Ascending aorta (tissue), 2 donors: Measurements from ENCODE around the gene CLEC4D. TPM values are rescaled to one million over a fixed set of nuclear protein-coding genes. Genes with fewer than 3 reads are reported as not detected.

ENCODE experiments used
- DNase-seq, 2 donors: peaks; one replicate each; pipeline ENCODE4 v3.0.0-alpha.2; 2019; ENCODE audit warnings: low spot score in 2 of 2
- H3K27ac ChIP-seq, 2 donors: fragments of 200-600 bp; sonication (generic); one replicate each; pipeline ENCODE4 v1.5.1; 2016 to 2017; ENCODE audit warnings: mild to moderate bottlenecking in 1 of 2
- H3K27me3 ChIP-seq: fragments of 200-600 bp; sonication (generic); one replicate; pipeline ENCODE4 v1.5.1; 2017
- H3K36me3 ChIP-seq, 2 donors: fragments of 200-600 bp; sonication (generic); one replicate each; pipeline ENCODE4 v1.5.1; 2016
- H3K4me1 ChIP-seq, 2 donors: fragments of 200-600 bp; sonication (generic); one replicate each; pipeline ENCODE4 v1.5.1; 2016 to 2017; ENCODE audit warnings: mild to moderate bottlenecking in 1 of 2
- H3K4me3 ChIP-seq, 2 donors: fragments of 200-600 bp; sonication (generic); one replicate each; pipeline ENCODE4 v1.5.1; 2016 to 2017; ENCODE audit warnings: mild to moderate bottlenecking in 1 of 2
- H3K9me3 ChIP-seq, 2 donors: fragments of 200-600 bp; sonication (generic); one replicate each; pipeline ENCODE4 v1.5.1; 2016
- intact Hi-C: fragments of 100-400 bp; cut with DNase I; formaldehyde crosslinking; loops from one replicate; pipeline ENCODE4 v1.15.1; 2023
- total RNA-seq: library from RNA; depleted of rRNA; stranded (reverse); fragments of >200 nt; gene quantifications from one replicate; pipeline ENCODE4 v1.1.0, GENCODE V29; 2016
- TF ChIP-seq, protein P1 (sequence below), 3 experiments: fragments of 200-600 bp in 2 of 3; fragments of 450-650 bp in 1 of 3; sonication (generic) in 2 of 3; IDR thresholded peaks; one replicate each; pipeline ENCODE4 v1.5.1; 2016 to 2019; ENCODE audit warnings: antibody characterized with exemption in 3 of 3, mild to moderate bottlenecking in 1 of 3, moderate library complexity in 1 of 3

Gene CLEC4D
- total RNA-seq, 1 donor from 2014 or later: not detected

DNA sequence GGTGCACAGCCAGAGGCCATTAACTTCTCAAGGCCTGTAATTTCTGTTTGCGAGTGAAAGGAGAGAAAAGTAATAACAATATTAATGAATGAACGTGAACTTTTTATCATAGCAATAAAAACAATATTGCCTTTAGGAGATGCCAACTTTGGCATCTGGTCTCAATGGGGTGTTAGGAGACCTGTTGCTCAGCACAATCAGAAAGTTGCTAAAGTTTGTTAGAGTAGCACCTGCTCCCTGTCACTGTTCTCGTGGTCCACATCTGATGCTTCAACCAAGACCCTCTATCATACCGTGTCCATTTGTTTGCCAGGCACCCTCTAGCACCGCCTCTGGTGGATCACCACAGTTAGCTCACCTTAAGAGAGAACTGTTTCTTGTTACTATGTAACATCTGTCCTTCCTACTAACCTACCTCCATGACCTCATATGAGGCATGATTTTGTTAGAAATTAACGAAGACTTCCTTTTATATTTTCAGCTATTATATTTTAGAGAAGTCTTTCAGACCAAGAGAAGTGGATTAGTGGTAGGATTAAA, 39.9 kb downstream of the CLEC4D start:
- TF ChIP-seq, protein P1, sequence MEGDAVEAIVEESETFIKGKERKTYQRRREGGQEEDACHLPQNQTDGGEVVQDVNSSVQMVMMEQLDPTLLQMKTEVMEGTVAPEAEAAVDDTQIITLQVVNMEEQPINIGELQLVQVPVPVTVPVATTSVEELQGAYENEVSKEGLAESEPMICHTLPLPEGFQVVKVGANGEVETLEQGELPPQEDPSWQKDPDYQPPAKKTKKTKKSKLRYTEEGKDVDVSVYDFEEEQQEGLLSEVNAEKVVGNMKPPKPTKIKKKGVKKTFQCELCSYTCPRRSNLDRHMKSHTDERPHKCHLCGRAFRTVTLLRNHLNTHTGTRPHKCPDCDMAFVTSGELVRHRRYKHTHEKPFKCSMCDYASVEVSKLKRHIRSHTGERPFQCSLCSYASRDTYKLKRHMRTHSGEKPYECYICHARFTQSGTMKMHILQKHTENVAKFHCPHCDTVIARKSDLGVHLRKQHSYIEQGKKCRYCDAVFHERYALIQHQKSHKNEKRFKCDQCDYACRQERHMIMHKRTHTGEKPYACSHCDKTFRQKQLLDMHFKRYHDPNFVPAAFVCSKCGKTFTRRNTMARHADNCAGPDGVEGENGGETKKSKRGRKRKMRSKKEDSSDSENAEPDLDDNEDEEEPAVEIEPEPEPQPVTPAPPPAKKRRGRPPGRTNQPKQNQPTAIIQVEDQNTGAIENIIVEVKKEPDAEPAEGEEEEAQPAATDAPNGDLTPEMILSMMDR (IDR thresholded peaks at IDR 0.05): no peak
- no peaks in the 10 kb centered on the region for H3K36me3 ChIP-seq
- no peaks in the 10 kb centered on the region for H3K4me1 ChIP-seq
- H3K27me3 ChIP-seq: no peaks in the 10 kb centered on the region
- no peak for DNase-seq
- intact Hi-C loops: no loop called here
- no peak overlapping the region for H3K4me3 ChIP-seq
- no peak overlapping the region for H3K27ac ChIP-seq
- H3K9me3 ChIP-seq: no peaks in the 10 kb centered on the region

- TF ChIP-seq, protein P1 (IDR thresholded peaks at IDR 0.05): no peak
- Histone ChIP-seq H3K4me1 (no peaks in the 10 kb centered on the region), H3K27ac (no peak overlapping the region), H3K36me3 (no peaks in the 10 kb centered on the region), H3K4me3 (no peak overlapping the region), H3K9me3 (no peaks in the 10 kb centered on the region), H3K27me3 (no peaks in the 10 kb centered on the region)
- no peak for DNase-seq
- intact Hi-C loops: no loop called here
Measured at GRCh38 chr12:8554451-8555195, 41.3 kb downstream of the CLEC4D start.

DNA sequence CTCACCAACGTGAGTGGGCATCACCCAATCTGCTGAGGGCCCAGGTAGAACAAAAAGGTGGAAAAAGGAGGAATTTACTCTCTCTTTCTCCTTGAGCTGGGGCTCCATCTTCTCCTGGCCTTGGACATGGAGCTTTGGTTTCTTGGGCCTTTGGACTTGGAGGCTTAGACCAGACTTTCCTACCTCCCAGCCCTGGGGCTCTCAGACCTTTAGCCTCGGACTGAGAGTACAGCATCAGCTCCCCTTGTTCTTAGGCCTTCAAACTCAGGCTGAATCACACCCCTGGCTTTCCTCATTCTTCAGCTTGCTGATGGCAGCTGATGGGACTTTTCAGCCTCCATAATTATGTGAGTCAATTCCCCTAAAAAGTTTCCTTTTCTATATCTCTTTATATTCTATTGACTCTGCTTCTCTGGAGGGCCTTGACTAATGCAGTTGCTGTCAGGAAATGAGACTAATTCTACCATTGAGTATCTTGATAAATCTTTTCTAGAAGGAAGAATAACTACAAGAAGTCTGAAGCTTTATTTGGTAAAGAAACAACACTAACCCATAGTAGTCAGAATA, 43.3 kb downstream of the CLEC4D start:
- H3K27me3 ChIP-seq: no peaks in the 10 kb centered on the region
- intact Hi-C loops: no loop called here
- no peaks in the 10 kb centered on the region for H3K9me3 ChIP-seq
- H3K4me3 ChIP-seq: no peak overlapping the region
- no peaks in the 10 kb centered on the region for H3K4me1 ChIP-seq
- H3K36me3 ChIP-seq: no peaks in the 10 kb centered on the region
- TF ChIP-seq, protein P1 (IDR thresholded peaks at IDR 0.05): no peak
- no peak overlapping the region for H3K27ac ChIP-seq
- DNase-seq: no peak

- H3K36me3 ChIP-seq: no peaks in the 10 kb centered on the region
- TF ChIP-seq, protein P1 (IDR thresholded peaks at IDR 0.05): no peak
- H3K9me3 ChIP-seq: peaks cover 0 to 14% of the 10 kb centered on the region in 2 donors
- no peak overlapping the region for H3K27ac ChIP-seq
- no peak overlapping the region for H3K4me3 ChIP-seq
- DNase-seq: no peak
- no peaks in the 10 kb centered on the region for H3K27me3 ChIP-seq
- intact Hi-C loops: no loop called here
- H3K4me1 ChIP-seq: no peaks in the 10 kb centered on the region
Measured at GRCh38 chr12:8559676-8560075, 46.4 kb downstream of the CLEC4D start.

DNA sequence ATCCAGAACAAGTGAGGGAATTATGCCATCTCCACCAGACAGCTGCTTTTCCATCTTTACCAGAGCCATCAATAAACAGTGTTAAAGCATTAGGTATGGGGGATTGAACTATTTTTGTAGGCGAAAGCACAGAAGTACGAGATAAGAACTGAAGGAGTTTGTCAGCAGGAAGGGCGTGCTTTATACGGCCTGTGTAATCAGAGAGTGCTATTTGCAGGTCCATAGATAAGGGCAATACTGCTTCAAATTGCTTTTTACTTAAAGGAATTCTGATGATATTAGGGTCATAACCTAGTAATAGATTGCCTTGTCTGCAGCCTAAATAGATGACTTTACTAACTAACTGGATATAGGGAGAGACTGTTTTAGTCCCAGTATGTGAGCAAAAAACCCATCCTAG, 47.7 kb downstream of the CLEC4D start:
- peaks cover 0 to 14% of the 10 kb centered on the region in 2 donors for H3K9me3 ChIP-seq
- H3K36me3 ChIP-seq: no peaks in the 10 kb centered on the region
- no peaks in the 10 kb centered on the region for H3K27me3 ChIP-seq
- H3K4me3 ChIP-seq: no peak overlapping the region
- intact Hi-C loops: no loop called here
- DNase-seq: no peak
- TF ChIP-seq, protein P1 (IDR thresholded peaks at IDR 0.05): no peak
- no peak overlapping the region for H3K27ac ChIP-seq
- no peaks in the 10 kb centered on the region for H3K4me1 ChIP-seq
